Activated CD8-positive, alpha-beta memory T cell treated with anti-CD3 and anti-CD28 coated beads for 1 hour (primary cell): ENCODE results near the gene ACTN4.

Experiments
- DNase-seq, 2 donors: peaks; one replicate each; pipeline ENCODE4 v3.0.0-alpha.2; 2020; ENCODE audit warnings: low read depth in 1 of 2; ENCODE audit errors: extremely low read depth in 1 of 2

Gene ACTN4

DNA sequence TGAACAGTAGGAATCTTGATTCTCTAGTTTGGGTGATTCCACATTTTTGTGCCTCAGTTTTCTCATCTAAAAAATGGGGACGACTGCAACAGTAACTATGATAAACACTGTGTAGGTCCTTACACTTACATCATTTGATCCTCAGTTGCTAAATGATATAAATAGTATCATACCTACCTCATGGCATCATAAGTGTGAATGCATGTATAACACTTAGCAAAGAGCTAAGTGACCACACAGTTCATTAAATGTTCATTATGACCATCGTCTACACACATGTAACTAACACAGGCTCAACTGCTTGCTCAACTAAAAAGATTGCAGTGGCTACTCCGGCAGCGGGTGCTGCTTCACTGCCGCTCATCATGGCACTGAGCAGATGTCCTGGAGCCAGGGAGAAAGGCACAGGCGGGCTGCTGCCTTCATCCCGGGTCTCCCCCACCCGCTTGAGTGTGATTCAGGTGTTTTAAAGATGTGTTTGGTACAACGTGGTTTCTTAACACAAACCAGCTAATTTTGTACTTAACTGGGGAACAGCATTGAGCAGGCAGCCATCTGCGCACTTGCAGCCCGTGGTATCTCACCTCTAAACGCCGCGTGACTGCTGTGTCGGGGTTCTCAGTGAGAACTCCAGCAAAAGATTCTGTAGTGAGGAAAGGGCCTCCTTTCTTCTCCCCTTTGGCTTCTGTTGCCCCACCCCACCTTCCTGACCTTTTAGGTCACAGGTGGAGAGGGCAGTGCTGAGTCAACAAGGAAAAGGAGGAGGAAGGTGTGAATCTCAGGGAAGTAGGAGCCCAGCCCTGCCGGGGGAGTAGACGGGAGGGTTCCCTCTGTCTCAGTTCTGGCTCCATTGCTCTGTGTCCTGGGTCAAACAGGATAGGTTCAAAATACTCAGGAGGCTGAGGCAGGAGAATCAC is 11.7 kb upstream of the ACTN4 start:
- no peak for DNase-seq

DNA sequence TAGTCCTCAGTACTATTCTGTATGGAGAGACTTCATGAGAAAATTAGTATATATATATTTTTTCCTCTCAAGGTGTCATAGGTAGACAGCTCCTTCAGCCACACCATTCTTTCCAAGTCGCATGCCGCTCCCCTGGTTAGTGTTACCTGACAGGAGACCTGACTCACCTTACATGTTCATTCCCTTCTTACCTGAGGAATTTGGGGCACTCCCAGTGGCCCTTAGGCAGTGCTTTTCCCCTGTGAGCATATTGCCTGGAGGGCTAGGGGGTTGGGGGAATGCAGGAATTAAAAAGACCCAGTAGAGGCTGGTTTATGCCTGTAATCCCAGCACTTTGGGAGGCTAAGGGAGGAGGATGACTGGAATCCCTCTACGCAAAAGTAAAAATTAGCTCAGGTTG is 9.0 kb upstream of the ACTN4 start:
- no peak for DNase-seq

DNA sequence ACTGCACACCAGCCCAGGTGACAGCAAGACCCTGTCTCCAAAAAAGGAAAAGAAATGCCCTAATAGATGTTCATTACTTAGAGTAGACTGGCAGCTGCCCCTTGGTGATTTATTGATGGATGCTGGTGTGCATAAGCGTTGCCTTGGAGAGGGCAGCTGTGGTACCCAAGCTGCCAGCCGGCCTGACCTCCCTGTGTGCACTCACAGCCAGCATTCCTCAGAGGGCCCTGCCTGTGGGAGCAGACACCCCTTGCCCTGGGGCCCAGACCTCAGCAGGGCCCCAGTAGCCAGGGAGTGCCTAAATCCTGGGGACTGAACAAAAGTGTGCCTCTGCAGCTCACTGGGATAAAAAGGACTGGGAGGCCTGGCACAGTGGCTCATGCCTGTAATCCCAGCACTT is 7.8 kb upstream of the ACTN4 start:
- no peak for DNase-seq

DNA sequence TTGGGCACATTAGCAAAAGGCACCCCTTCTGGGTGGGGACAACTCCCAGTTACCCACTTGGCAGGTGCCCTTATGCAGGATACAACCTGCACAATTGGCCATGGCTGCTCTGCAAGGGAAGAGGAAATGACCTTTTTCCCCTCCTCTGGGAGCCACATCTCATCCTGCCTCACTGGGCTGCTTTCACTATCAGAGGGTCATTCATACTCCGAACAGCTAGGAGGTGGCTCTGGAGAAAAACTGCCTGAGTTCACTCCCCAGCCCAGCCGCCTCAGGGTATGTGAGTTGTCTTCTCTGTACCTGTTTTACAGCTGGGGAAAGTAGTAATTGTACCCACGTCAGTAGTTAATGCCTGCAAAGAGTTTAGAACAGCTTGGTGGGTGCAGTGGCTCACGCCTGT is 7.1 kb upstream of the ACTN4 start:
- DNase-seq, result no peak

DNA sequence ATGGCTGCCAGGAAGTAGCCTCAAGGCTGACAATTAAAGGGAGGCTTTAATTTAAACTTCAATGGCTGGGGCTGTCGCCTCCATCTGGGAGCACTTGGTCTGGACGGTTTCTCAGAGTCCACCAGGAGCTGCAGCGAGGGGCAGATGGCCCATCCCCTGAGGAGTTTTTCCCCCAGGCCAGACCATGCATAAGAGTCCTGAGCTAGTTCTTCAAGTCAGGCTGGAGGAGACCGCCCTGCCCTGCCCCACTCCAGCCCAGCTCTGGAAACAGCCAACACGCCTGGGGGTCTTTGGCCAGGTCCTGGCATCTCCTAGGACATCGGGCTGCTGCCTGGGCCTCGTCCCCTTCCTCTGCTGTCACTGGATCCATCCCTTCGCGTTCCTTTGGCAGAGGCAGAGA is 5.3 kb upstream of the ACTN4 start:
- DNase-seq, result no peak

DNA sequence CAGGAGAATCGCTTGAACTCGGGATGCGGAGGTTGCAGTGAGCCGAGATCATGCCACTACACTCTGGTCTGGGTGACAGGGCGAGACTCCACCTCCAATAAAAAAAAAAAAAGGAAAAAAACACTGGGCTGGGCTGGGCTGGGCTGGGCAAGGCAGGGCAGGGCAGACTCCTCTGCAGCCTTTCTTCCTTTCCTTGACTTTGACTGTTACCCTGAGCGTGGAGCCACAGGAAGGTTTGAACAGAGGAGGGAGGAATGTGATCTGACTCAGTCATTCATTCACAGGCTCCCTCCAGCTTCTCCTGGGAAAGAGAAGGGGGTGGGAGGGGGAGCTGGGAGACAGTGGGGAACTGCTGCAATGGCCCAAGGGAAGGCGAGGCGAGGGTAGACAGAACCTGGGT is 2.7 kb upstream of the ACTN4 start:
- no peak for DNase-seq

DNA sequence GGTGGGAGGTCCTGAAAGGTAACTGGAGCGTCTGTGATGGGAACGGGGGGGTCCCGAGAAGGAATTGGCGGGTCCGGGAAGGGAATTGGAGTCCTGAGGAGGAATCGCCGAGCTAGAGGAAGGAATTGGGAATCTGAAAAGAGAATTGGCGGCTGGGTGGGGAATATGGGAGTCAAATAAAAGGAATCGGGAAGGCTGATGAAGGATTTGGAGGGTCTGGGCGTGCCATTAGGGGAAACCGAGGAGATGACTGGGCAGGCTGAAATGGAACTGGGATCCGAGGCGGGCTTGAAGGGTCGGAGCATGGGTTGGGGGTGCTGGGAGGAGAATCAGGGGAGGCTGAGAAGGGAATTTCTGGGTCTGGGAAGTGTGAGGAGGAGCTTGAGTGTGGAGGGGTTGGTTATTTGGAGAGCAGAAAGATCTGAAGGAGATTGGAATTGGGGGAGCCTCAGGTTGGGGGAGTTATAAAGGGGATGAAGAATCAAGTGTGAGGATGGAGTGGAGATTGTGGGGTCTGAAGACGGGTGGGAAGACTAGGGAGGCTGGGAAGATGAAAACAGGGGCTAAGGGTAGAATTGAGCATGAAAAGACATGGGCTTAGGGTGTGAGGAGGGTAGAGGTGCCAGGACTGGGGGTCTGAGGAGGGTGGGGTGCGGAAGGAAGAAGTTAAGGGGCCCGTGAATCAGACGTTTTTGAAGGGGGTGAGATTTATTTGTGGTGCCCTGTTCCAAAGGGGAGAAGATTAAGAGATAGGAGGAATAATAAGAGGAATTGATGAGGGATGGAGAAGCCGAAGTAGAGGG is 718 bp downstream of the ACTN4 start:
- no peak for DNase-seq

DNA sequence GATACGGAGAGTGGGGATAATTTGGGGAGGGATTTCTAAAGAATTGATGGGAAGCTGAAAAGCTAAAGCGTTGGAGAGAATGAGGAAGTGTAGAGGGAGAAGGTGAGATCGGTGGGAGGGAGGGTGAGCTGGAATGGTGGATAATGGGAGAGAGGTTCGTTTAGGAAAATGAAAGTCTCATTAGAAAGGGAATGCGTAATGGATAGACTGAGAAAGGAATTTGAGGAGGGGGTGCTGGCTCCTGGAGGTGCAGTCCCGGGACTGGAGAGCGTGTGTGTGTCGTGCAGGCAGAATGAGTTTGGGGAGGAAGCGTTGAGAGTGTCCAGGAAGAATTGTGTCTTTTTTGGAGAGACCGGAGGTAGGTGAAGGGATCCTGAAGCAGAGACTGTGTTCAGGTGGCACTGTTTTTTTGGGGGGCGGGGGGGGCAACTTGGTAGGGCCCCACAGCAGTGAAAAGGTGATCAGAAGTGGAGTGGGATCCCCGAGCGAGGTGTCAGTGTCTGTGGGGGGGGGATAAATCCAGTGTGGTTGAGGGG is 1.4 kb downstream of the ACTN4 start:
- DNase-seq, result no peak

DNA sequence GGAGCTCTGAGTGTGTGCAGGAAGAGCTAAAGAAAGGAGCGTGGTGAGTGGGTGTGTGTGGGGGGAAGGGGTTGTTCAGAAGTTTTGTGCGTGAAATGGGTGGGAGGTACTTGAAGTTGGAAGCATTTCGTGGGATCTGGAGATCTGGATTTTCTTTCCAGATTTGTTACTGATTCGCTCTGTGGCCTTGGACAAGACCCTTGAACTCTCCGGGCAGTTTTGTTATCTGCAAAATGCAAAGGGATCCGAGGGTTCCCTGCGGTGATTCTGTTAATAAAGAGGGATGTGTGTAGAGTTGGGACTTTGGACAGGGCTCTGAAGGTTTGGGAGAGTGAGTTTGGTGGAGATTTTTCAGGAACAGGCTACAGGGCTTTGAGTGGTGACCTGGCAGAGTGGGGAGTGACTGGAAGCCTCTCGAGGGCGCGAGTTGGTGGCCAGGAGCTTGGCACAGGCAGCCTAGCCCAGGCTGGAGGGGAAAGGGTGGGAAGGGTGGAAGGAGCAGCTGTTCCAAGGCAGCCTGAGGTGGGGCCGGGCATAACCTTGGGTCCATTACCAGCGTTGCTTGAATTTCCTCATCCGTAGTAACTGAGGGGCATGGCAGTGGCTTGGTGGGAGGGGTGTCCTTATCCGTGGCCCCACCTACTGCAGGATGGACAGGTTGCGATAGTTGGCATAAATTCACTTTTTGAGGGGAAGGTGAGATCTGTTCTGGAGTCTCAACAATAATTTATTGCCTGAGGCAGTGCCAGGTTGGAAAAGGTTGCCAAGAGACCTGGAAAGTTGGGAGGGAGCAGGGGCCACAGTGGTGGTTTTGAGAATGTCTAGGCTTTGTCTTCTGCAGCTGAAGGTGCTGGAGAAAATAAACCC is 2.1 kb downstream of the ACTN4 start:
- no peak for DNase-seq

DNA sequence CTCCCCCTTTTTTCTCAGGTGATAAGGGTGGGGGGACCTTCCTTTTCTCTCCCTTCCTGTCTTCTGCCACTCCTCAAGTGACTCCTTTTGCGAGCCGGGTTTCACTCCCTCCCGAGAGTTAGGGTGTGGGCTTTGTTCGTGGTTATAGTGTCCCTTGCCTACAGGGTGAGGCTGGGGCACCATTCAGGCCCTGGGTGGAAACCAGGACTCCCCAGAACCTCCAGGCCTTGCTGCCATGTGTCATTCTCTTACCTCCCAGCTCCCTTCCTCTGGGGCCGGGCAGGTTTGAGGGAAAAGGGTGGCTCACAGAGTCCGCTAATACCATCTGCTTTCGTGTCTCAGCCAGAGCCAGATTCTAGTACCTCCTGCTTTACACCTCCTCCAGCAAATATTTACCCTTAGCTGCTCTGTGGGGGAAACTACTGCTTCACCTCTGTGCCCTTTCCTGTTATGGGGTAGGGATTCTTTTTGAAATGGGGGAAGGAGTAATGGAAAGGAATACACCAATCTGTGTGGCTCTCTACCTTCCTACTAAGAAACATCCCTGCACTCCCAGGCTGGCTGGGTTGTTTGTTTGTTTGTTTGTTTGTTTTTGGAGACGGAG is 2.8 kb downstream of the ACTN4 start:
- no peak for DNase-seq

DNA sequence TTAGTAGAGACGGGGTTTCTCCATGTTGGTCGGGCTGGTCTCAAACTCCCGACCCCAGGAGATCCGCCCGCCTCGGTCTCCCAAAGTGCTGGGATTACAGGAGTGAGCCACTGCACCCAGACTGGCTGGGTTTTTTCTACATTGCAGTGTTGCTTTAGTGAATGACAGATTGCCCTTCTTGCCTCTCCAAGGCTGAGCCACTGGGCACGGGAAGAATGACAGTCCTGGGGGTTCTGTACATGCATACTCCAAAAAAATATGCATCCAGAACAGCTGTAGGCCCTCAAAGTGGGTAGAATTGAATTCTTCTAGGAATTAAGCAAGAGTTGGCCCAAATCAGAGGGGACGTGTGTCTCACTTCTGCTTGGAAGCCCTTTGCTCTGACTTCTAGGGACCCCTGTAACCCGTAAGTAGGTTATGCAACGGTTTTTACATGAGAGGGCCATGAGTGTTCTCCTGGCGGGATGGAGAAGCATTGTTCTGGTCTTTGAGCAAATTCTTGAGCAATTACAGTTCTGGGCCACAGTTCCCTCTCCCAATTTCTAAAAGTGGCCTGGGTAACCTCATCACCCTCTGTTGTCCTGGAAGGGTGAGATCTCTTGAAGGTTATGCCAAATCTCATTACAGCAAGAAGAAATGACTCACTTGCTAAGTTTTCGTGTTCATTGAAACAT is 3.6 kb downstream of the ACTN4 start:
- no peak for DNase-seq

DNA sequence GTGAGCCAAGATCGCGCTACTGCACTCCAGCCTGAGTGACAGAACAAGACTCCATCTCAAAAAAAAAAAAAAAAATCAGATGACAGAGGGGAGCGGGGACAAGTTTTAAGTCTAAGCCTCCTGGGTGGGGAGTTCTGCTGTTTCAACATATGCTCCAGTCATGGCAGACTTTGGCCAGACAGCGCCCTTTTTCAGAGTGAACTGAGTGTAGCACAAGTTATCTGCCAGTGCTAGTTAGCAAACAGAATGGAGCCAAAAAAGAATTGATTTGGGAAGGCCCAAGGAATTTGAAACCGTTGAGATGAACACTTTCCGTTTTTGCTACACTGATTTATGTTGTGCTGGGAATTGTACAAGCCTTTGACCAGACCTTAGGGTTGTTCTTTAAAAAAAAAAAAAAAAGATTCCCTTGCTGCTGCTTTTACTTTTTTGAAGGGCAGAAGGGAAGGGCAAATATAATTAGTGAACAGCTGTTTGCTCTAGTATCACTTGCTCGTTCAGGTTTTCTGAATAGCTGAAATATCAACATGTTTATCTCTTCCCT is 5.7 kb downstream of the ACTN4 start:
- no peak for DNase-seq

DNA sequence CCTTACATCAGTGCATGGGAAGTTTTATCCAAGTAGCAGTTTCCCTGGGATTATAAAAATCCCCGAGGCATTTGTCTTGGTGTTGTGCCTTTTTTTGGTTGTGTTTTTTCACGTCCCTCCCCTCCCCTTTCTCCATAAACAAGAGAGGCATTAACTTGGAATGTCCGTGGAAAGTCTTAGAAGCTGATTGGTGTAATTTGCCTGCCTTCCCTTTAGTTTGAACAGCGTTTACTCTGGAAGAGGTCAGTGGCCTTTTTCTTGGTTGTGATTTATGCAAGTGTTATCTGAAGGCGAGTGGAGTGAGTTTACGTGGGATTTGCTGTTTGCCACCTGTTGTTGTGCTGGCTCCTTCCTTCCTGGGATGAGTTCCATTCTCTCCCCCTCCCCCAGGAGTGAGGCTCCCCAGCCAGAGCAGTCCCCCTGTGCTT is 7.2 kb downstream of the ACTN4 start:
- no peak for DNase-seq

DNA sequence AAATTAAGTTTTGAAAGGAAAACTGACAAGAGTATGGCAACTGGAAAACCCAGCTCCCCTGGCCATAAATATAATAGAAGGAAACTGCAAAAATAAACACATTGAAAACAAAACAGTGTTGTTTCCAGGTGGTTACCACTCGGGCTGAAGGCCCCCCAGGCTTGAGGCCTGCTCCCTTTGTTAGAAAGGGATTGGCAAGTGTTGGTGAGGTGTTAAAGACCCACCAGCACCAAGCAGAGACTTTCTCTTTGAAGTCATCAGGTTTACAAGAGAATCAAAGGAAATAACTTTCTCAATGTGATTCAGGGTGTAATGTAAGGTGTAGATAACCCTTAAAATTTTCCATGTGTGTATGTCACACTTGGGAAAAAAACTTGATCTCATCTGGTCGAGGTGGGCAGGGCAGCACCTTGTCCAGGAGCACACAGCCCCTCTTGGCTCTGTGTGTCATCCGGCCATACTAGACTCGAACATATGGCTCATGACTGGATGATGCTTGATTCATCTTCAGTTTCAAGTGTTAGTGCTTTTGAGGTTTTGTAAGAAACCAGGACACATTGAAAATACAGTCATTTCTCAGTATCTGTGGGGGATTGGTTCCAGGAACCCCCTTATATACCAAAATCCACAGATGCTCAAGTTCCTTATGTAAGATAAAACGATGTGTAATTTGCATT is 7.8 kb downstream of the ACTN4 start:
- DNase-seq, result no peak

DNA sequence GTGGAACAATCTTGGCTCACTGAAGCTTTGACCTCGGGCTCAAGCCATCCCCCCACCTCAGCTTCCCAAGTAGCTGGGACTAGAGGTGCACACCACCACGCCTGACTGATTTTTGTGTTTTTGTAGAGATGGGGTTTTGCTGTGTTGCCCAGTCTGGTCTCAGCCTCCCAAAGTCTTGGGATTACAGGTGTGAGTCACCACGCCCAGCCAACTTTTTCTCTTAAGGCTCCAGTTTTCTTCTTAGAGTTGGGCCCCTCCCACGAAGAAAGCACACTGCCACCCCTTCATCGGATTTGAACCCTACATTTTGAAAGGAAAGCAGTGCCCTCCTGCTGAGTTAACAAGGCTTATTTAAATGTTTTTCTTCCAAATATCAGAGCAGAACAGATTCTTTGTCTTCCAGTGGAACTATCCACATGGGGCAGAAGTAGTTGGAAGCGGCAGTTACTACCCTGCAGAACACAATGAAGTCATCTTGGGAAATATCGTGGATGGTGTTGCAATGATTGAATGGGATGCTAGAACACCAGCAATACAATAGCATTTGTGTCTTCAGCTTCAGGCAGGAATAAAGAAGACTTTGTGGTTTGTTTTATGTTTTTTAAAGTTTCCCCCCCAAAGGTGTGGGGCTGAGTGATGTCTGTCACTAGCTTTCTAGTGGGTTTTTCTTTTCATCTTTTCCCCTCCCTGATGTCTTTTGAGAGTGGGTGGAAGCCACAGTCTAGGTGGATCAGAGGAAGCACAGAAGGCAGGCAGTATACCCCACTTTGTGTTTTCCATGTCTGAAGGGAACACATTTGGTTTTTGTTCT is 8.9 kb downstream of the ACTN4 start:
- DNase-seq, result no peak

DNA sequence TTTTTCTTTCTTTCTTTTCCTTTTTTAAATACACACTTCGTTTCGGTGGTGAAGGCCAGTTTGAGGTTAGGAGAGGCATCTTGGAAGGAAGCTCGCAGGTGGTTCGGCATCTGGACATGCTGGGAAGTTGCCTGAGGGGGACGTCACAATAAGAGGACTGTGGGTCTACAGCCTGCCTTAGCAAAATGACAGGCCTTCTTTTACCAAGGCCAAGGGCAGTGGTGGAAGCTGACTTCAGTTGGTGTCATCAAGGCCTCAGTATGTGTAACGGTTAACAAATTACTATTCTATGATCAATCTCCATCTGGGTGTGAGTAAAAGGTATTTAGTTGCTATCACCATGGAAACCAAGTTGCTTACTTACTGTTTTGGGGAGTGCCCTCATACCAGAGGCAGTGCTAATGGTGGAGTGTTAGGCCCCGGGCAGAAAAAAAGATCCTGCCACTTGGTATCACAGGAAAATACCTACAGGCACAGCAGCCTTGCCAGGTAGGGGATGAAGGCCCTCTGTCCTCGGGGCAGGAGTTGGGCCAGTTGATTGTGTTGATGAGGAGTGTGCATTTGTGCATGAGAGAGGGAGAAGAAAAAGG is 10.3 kb downstream of the ACTN4 start:
- no peak for DNase-seq

DNA sequence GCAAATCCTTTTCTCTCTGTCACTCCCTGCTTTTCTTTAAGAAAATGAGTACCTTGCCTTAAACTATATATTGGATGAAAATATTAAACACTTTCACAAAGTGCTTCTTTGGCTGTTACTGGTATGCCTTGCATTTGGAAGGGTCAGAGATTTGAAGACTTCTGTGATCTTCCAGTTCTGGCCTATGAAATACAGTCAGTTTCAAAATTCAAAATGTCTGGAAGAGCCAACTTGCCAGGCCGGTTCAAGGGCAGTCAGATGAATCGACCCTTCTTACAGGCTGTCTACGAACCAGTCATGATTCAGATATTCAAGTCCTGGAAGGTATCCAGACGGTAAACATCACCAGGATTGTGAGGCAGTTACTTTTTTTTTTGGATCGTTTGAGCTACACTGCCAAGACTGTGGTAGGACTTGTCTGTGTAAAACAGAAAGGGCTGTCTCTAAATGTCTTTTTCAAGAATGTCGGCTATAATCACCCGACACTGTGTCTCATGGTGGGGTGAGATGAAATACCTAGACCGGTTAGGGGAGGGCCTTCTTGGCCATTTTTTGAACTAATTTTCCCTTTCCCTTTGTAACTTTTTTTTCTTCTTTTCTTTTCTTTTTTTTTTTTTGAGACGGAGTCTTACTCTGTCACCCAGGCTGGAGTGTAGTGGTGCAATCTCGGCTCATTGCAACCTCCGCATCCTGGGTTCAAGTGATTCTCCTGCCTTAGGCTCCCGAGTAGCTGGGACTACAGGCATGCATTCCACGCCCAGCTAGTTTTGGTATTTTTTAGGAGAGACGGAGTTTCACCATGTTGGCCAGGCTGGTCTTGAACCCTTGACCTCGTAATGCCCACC is 11.2 kb downstream of the ACTN4 start:
- no peak for DNase-seq
